ENCODE measurements around the gene DAP. TPM values are rescaled to one million over a fixed set of nuclear protein-coding genes. Genes with fewer than 3 reads are reported as not detected.

Gene DAP
- polyA plus RNA-seq, 1 donor (not counting 4 experiments of a cell fraction or from before 2014, with no cell fraction given): 30.4 TPM

- H3K9me3 ChIP-seq (ENCODE audit: control insufficient read depth, low read depth, low read length): no peaks in the 10 kb centered on the region
- no peaks in the 10 kb centered on the region for H3K27me3 ChIP-seq (ENCODE audit: control insufficient read depth, extremely low read depth, insufficient read depth, low read length)
- H3K9ac ChIP-seq (ENCODE audit: control insufficient read depth, extremely low read depth, insufficient read depth, low read length): no peak overlapping the region
- H3K4me2 ChIP-seq (ENCODE audit: control insufficient read depth, extremely low read depth, insufficient read depth, low read depth, low read length): no peak overlapping the region
- TF ChIP-seq CTCF (optimal IDR thresholded peaks at IDR 0.05 in 1 of 3, IDR thresholded peaks at IDR 0.05 in 1 of 3, conservative IDR thresholded peaks at IDR 0.05 in 1 of 3; ENCODE audit: extremely low read depth in 1 of 3, insufficient read depth in 2 of 3, low read length in 3 of 3): no peak
- TF ChIP-seq EZH2 (IDR thresholded peaks at IDR 0.05; ENCODE audit: low read length): no peak
- H4K20me1 ChIP-seq (ENCODE audit: control insufficient read depth, extremely low read depth, insufficient read depth, low read length): no peaks in the 10 kb centered on the region
- H3K79me2 ChIP-seq (ENCODE audit: control insufficient read depth, insufficient read depth, low read length): peaks cover 2% of the 10 kb centered on the region
- DNase-seq (ENCODE audit: low read depth, low spot score): no peak
- H3K27ac ChIP-seq (ENCODE audit: control insufficient read depth, insufficient read depth, low read length): no peak overlapping the region
- H3K4me3 ChIP-seq (ENCODE audit: control insufficient read depth in 2 of 3, extremely low read depth in 1 of 3, insufficient read depth in 2 of 3, low read depth in 1 of 3, low read length in 3 of 3): no peak overlapping the region
- dilution Hi-C loops (cut with MboI; ENCODE audit: extremely low pct_ligation_motif_present, low sequenced_read_pairs): no loop called here
- no peaks in the 10 kb centered on the region for H3K9me1 ChIP-seq (ENCODE audit: control insufficient read depth, extremely low read depth, insufficient read depth, low read length)
- H2AFZ ChIP-seq (ENCODE audit: control insufficient read depth, low read length): no peak overlapping the region
- FAIRE-seq: no peak
- H3K4me1 ChIP-seq (ENCODE audit: control insufficient read depth, extremely low read depth, insufficient read depth, low read length): peaks cover 40% of the 10 kb centered on the region
- no peaks in the 10 kb centered on the region for H3K36me3 ChIP-seq (ENCODE audit: control insufficient read depth in 2 of 2, extremely low read depth in 1 of 2, insufficient read depth in 2 of 2, low read length in 2 of 2)
Observed at GRCh38 chr5:10700516-10700915, 60.5 kb downstream of the DAP start.

- dilution Hi-C loops (cut with MboI; ENCODE audit: extremely low pct_ligation_motif_present, low sequenced_read_pairs): no loop called here
- Histone ChIP-seq H3K79me2 (ENCODE audit: control insufficient read depth, insufficient read depth, low read length) (peaks cover 2% of the 10 kb centered on the region), H3K9me1 (ENCODE audit: control insufficient read depth, extremely low read depth, insufficient read depth, low read length) (no peaks in the 10 kb centered on the region), H4K20me1 (ENCODE audit: control insufficient read depth, extremely low read depth, insufficient read depth, low read length) (no peaks in the 10 kb centered on the region), H3K27ac (ENCODE audit: control insufficient read depth, insufficient read depth, low read length) (no peak overlapping the region), H3K36me3 (ENCODE audit: control insufficient read depth in 2 of 2, extremely low read depth in 1 of 2, insufficient read depth in 2 of 2, low read length in 2 of 2) (no peaks in the 10 kb centered on the region), H3K9me3 (ENCODE audit: control insufficient read depth, low read depth, low read length) (no peaks in the 10 kb centered on the region), H3K27me3 (ENCODE audit: control insufficient read depth, extremely low read depth, insufficient read depth, low read length) (no peaks in the 10 kb centered on the region), H3K4me2 (ENCODE audit: control insufficient read depth, extremely low read depth, insufficient read depth, low read depth, low read length) (no peak overlapping the region), H3K4me3 (ENCODE audit: control insufficient read depth in 2 of 3, extremely low read depth in 1 of 3, insufficient read depth in 2 of 3, low read depth in 1 of 3, low read length in 3 of 3) (no peak overlapping the region), H2AFZ (ENCODE audit: control insufficient read depth, low read length) (no peak overlapping the region), H3K4me1 (ENCODE audit: control insufficient read depth, extremely low read depth, insufficient read depth, low read length) (peaks cover 38% of the 10 kb centered on the region), H3K9ac (ENCODE audit: control insufficient read depth, extremely low read depth, insufficient read depth, low read length) (no peak overlapping the region)
- FAIRE-seq (no peak), DNase-seq (ENCODE audit: low read depth, low spot score) (no peak)
- TF ChIP-seq CTCF (optimal IDR thresholded peaks at IDR 0.05 in 1 of 3, IDR thresholded peaks at IDR 0.05 in 1 of 3, conservative IDR thresholded peaks at IDR 0.05 in 1 of 3; ENCODE audit: extremely low read depth in 1 of 3, insufficient read depth in 2 of 3, low read length in 3 of 3): no peak
- TF ChIP-seq EZH2 (IDR thresholded peaks at IDR 0.05; ENCODE audit: low read length): no peak
Observed at GRCh38 chr5:10699987-10700386, 61.0 kb downstream of the DAP start.

Data from keratinocyte (primary cell).